HG03439 (cell line): ENCODE data around the gene LRRC1.
A peak's percentile ranks its signal among the peaks of the same experiment; 100 is the strongest.

Source experiments
- ATAC-seq: cut with Tn5 transposase; IDR thresholded peaks from one replicate; pipeline ENCODE4 v1.9.1; 2021; ENCODE audit warnings: mild to moderate bottlenecking, moderate library complexity; ENCODE audit not compliant: unreplicated experiment

Gene LRRC1

GRCh38 chr6:53947780-53948179 lies 153.0 kb downstream of the LRRC1 start:
- ATAC-seq: no peak

GRCh38 chr6:53951383-53951782 lies 156.6 kb downstream of the LRRC1 start:
- ATAC-seq: no peak

DNA sequence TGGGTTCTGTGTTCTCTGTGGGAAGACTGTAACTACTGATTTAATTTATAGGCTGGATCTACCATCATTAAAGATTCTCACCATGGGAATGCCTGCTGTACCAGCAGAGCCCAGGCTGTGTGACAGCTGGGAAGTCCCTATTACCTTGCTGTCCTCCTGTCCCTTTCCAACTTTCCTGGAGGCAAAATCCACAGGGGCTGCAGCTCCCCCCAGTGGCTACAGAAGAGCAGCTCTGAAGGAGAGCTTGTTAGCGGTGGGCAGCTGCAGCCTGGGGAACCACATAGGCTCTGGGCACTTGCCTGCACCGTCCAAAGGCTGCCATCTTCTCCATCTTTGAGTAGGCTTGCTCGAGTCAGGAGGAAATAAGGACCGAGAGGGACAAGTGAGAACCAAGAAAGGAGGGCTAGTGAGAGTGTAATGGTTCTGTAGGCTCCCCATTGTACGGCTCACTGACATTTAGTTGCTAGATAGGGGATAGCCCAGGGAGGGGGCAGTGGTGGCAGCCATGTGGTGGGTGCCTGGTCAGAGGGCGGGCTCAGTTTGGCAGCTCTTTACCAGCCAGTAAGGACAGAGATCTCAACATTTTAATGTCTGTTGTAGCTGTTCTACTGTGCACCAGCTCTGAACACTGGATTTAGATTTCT lies 161.4 kb downstream of the LRRC1 start:
- peak; percentile 85 for ATAC-seq

DNA sequence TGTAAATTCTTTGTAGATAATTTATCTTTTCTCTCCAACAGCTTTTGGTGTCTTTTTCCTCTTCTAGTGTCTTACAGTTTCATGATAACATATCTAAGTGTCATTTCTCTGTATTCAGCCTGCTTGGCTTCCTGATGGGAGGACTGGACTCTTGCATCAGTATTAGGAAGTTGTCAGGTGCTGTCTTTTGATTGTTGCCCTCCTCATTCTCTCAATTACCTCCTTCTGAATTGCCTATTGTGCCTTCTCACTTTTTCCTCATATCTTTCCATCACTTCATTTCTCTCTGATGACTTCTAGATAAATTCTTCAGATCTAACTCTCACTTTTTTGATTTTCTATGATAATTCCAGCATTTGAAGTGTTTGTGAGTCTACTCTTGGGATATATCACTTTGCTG lies 162.0 kb downstream of the LRRC1 start:
- no peak for ATAC-seq

GRCh38 chr6:53959717-53960116 lies 164.9 kb downstream of the LRRC1 start:
- ATAC-seq: no peak

DNA sequence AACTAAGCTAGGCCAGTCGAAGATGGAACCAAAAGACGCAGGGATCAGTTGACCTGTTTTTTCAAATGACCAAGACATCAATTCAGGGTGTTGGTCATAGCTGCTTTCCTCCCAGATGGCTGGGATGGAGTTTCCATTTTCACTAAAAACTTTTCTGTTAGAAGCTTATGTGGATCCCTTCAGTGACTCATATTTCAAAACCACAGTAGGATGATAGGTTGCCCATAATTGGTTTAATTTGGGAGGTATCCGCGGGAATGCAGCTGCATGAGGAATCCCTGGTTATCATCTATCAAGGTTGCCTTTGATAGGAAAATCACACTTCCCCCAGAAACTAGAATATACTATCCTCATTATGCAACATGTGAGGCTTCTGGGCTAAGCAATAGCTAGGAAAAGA lies 165.5 kb downstream of the LRRC1 start:
- no peak for ATAC-seq

- ATAC-seq: no peak
These were observed 167.0 kb downstream of the LRRC1 start for GRCh38 chr6:53961679-53962370.

GRCh38 chr6:53962646-53963045 lies 167.8 kb downstream of the LRRC1 start:
- no peak for ATAC-seq

GRCh38 chr6:53967415-53967814 lies 172.6 kb downstream of the LRRC1 start:
- no peak for ATAC-seq
